GF-D8 (cell line): ENCODE measurements around the gene BPIFA1.
A peak's percentile ranks its signal among the peaks of the same experiment; 100 is the strongest.

Source experiments
- DNase-seq: peaks from one replicate; lab custom pipeline; 2025; lab: John Stamatoyannopoulos, UW

Gene BPIFA1

DNA sequence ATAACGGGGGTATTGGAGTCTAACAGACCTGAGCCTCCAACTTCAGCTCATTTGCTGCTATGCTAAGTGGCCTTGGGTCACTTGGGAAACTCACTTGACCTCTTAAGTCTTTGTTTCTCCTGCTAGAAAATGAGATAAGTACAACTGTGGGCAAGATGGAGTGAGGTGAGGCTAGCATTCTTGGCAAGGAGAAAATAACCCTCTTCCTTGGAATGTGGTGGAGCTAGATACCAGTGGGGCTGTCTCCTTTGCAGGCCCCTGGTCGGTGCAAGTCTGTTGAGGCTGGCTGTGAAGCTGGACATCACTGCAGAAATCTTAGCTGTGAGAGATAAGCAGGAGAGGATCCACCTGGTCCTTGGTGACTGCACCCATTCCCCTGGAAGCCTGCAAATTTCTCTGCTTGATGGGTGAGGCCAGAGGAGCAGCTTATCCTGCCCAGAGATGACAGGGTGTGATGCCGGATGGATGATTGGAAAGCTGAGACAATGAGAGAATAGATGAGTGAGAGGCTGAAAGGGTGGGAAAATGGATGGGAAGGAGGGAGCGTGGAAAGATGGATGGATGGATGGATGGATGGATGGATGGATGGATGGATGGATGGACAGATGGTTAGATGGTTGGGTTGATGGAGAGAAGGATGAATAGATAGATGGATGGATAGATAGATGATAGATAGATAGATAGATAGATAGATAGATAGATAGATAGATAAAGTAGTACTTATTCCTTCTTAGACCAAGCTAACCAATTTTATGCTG lies 4.4 kb downstream of the BPIFA1 start:
- no peak for DNase-seq

DNA sequence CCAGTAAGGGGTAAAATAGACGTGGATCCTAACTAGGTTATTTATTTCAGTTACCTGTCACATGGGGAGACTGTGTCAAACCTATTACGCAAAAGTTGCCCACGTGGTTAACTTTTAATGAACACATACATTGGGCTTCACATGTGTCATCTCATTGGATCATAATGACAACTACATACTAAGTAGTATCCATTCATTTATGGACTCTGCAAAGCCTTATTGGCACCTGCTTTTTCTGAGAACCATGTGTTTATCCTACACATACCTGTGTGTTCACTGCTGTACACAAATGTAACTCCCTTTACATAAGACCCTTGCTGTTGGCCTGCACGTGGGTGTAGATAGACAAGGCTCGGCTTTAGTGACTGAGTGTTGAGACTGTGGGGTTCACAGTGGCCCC lies 5.1 kb downstream of the BPIFA1 start:
- DNase-seq = no peak

DNA sequence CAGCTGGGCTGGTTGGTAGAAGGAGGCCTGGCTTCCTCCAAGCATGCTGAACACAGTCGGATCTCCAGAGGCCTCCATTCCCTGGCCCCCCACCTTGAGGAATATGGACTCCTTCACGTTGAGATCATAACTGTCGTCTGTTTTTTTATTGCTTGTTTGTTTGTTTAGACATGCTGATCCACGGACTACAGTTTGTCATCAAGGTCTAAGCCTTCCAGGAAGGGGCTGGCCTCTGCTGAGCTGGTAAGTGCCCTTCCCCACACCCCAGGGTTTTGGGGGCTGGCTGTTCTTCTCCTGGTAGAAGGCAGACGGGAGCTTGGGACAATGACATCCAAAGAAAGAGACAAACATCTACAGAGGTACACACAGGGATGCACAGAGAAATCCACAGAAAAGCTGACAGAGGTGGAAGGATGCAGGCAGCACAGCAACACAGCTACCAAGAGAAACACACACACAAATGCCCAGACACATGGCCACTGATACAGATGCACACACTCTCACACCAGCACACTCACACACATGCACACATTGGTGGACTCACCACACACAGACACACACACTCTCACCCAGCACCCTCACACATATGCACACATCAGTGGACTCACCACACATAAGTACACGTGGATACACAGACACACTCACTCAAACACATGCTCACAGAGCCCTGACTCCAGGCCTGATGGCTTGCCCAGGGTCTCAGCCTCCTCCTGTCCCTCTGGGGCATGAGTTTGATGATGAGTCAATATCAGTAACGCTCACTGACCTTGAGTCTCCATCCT lies 6.7 kb downstream of the BPIFA1 start:
- no peak for DNase-seq

DNA sequence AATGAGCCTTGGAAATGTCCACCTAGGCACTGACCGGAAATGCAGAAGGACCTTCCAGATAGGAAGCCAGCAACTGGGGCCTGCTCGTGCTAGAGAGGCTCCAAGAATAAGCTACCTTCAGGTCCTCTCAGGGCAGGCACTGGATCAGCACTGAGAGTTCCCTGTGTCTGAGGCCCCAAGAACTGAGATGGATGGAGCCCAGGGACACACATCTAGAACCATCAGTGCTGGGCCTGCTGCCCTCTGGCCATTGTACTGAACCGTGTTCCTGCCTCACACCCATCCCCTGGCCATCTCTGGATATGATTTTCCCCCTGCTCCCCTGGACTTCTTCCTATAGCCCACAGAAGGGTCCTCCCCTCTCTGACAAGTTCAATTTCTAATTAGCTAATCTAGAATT lies 10.3 kb downstream of the BPIFA1 start:
- no peak for DNase-seq

DNA sequence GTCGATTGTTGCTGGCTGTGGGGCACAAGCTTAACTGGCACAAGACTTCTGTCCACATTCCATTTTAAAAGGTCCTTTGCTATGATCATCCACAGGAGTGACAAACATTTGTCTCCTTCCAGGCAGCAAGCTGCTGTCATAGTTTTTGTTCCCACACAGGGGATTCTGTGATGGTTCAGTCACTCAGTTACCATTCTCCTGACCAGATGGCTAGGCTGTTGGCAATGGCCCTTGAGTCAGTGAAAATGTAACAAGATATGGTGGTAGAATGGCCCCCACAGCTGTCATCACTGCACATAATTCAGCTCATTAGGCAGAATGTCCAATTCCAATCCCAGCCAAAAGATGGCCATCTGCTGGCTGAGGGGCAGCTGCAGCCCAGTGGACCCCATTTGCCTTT lies 13.7 kb downstream of the BPIFA1 start:
- no peak for DNase-seq

DNA sequence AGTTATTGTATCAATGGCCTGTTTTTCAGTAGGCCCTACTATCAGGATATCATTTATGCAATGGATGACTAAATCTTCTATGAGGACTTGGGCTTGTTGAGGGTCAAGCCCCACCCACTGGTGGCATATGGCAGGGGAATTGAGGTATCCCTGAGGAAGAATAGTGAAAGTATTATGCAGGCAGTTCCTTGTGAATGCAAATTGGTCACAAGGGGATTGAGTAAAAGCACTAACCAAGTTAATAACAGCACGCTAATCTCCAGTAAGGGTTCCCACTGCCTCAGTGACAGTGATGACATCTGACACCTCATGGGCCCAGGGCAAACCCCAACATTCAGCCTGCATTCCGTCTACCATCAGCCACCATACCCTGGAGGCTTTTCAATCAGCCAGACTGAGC lies 14.9 kb downstream of the BPIFA1 start:
- DNase-seq = no peak

DNA sequence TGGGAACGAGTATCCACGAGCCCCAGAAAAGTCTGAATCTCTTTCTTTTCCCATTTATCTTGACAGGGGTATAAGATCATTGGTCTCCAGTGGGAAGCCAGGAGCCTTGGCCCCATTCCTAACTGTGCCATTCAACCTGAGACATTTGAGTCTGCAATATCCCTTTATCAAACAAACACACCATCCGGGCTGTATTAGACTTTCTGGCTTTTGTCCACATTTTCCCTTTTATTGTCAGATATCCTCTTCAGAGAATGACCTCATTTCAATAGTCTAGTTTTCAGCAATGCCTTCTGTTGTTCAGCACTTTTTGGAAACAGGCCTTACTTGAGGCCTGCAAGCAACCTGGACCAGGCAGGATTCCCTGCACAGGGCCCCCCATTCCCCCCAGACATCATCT lies 15.7 kb downstream of the BPIFA1 start:
- DNase-seq = no peak

DNA sequence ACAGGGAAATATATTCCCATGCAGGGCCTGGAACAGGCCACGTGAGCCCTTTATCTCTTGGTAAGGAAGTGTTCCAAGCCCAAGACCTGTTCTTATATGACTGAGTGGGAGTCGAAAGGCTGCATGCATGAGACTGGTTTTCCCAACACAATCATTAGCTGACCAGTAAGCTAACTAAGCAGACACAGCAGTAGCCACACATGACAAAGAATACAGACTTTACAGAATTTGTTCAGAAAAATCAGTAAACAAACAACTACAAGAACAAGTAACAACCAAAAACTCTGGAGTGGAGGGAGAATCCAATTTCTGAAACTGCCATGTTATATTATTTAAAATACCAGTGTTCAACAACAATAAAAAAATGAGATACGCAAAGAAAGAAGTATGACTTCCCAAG lies 16.7 kb downstream of the BPIFA1 start:
- no peak for DNase-seq

DNA sequence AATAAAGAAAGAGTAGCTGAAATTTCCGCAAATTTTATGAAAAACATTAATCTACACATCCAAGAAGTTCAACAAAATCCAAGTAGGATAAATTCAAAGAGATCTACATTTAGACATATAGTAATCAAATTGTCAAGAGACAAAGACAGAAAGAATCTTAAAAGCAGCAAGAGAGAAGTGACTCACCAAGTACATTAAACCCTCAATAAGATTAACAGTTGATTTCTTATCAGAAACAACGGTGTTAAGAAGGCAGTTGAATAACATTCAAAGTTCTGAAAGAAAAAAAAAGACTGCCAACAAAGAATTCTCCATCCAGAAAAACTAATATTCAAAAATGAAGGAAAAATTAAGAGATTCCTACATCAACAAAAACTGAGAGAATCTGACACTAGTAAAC lies 19.2 kb downstream of the BPIFA1 start:
- no peak for DNase-seq

DNA sequence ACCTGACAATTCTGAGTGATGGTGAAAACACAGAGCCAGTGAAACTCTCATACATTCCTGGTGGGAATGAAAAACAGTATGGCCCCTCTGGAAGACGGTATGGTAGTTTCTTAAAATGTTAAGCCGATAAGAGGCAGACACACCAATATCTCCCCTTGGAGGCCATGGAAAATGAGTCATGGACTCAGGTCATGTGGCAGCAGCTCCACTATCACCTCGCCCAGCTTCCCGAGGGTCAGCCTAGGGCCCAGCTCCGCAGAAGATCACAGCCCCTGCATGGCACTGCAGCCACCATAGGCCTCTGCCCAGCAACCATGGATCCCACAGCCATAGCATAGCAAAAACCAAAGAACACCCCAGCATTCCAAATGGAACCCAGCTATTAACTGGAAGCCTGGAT lies 21.4 kb downstream of the BPIFA1 start:
- DNase-seq = no peak

DNA sequence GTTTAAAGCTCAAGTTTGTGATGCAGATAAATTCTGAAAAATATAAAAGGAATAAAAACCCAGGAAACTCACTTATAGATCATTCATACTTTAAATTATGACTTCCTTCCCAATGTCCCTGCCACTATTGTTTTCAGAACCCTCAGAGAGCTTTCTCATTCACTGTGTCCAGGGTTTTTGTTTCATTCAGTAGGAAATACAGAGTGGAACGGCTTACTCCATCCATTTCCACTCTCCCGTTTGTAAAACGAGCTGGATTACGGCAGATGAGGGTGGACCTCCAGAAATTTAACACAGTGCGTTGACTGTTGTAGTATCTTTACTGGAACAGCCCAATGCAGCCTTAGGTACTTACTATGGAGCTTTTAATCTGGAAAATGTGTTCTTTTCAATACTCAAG lies 23.6 kb downstream of the BPIFA1 start:
- no peak for DNase-seq

DNA sequence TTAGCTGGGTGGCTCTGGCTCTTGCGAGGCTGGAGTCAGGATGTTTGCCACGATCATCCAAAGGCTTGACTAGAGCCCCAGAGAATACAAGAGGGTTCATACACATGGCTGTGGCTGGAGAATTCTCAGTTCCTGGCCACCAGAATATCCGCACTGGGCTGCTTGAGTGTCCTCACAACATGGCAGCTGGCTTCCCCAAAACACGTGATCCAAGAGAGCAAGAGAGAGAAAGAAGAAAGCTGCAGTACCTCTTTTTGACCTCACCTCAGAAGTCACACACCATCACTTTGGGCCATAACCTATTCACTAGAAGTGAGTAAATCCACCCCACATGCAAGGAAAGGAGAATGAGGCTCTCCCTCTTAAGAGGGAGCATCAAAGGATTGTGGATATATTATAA lies 25.7 kb downstream of the BPIFA1 start:
- no peak for DNase-seq

DNA sequence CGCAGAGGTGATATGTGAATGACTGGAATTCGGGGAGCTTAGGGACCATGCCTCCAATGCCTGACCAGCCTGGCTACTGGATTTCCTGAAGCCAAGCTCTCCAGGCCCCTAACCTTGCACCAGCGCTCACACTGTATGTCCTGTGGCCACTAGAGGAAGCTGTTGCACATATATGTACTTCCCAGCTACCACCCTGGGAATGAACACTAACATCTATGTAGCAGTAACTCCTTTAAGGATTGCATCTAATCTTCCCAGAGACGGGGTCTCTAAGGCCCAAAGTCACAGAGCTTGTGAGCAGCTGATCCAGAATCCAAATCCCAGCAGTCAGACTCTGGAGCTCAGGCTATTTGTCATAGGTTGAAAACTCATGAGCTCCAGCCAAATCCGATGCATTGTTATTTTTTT lies 26.9 kb downstream of the BPIFA1 start:
- DNase-seq = peak; percentile 67

DNA sequence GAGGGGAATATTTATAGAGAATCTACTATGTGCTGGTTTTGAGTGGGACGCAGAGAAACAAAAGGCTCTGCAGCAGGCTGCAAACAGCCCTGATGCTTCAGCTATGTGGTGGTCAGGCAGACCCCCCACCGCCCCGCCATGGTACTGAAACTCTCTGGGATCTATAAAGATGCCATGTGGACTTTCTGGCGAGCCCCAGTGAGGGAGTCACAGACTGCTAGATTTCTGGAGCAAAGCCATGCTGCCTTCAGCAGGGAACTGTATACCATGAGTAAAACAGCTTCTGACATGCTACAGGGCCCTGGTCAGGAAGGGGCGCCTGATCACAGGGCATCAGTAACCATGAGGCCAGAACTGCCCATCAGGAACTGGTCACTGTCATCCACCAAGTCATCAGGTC lies 28.0 kb downstream of the BPIFA1 start:
- no peak for DNase-seq

DNA sequence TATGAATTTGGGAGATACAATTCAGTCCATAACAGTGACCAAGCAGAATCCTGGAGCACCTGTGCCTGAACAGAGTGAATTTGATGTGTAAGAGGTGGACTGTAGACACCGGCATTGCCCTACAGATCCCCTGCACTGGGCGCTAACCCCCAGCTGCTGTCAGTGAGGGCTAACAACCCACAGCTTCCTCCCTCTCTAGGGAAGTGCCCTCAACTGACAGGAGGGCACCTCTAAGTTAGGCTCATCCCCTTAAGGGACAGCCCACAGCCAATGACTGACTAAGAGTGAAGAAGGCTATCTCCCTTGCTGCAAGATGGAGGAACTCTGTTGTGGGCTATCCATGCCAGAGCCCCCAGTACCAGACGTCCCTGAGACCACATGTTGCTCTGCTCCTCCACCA lies 31.9 kb downstream of the BPIFA1 start:
- DNase-seq = no peak

DNA sequence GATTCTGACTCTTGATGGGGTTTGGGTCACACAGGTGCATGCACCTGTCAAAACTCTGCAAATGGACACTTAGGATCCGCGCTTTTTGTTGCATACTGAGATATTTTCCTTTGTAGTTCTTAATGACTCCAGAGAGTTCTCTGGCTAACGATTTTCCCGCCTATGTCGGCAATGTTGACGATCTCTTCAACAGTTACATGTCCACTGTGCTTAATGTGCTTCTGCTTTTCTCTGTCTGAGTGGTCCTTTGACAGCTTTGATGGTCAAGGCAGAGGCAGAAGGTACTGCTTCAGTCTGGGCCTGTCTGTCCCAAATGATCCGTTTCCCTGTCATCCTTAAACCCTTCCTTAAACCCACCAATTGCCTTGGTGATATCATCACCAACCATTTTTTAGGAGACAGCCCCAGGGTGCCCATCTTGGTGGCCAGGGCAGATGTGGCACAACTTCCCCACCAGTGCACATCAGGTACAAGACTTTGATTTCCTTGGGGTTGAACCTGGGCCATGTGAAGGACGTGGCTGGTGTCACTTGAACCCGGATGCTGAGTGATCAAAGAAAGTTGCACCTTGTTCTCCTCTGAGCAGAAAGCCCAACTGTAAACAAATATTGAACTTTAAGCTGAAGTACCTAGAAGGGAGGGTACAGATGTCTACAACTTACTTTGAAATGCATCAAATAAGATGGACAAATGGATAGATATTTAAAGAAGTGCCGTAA lies 36.5 kb downstream of the BPIFA1 start:
- DNase-seq = no peak

DNA sequence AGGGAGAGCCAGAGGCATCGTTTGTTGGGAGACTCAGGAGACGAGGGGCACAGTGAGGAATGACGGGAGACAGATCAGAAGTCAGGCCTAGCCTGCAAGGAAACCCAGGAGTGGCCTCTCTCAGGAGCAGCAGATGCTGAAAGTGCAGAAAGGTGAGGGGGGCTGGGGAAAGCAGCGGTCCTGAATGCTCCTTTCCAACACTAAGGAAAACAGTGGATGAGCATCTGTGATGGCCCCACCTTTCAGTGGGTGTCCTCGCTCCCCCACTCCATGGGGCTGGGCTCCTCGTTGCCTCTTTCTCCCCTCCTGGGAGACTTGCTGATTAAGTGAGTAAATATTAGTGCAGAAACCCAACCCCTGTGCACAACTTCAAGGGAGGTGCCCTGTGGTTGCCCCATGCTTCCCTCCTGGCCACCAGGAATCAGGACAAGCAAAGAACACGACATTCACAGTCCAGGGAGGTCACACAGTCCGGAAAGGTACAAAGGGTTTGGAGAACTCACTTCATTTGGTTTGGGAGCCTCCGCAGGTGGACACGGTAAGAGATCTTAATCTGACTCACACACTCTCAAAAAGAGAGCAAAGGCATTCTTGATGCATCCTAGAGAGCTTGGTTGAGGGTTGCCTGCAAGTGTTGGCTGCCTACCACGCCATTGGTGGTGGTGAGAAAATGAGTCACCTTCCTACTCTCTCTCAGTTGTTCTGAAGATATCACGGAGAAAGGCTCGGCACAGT lies 37.5 kb downstream of the BPIFA1 start:
- DNase-seq = no peak

DNA sequence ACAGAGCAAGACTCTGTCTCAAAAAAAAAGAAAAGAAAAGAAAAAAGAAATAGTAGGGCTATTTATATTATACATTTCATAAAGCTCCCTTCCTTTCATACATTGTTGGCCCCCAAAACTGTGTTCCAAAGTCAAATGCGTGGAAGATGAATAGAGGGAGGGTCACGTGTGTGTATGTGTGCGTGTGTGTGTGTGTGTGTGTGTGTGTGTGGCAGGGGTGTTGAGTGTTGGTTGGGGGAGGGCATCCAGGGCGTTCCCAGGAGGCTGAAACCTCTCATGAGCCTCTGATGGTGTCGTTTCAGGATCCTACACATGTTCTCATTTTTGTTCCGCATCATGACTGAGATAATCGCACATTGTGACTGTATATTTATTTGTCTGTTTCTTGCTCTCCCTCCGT lies 39.4 kb downstream of the BPIFA1 start:
- no peak for DNase-seq

DNA sequence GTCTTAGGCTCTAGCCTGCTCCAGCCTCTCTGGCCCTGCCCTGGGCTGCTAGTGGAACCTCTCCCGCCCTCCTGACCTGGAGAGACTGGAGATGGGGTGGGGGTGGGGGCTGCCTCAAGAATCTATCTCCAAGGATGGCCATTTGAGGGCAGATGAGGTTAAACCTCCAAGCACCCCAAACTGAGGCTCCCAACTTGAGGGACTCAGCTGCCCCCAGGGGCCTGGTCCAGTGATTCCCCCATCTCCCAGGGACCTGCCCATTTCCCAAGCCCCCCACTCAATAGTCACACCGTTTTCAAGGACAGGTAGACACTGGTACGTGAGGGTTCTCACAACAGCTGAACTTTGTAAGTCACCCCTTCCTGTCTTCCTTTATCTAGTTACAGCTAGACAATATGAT lies 40.1 kb downstream of the BPIFA1 start:
- no peak for DNase-seq

DNA sequence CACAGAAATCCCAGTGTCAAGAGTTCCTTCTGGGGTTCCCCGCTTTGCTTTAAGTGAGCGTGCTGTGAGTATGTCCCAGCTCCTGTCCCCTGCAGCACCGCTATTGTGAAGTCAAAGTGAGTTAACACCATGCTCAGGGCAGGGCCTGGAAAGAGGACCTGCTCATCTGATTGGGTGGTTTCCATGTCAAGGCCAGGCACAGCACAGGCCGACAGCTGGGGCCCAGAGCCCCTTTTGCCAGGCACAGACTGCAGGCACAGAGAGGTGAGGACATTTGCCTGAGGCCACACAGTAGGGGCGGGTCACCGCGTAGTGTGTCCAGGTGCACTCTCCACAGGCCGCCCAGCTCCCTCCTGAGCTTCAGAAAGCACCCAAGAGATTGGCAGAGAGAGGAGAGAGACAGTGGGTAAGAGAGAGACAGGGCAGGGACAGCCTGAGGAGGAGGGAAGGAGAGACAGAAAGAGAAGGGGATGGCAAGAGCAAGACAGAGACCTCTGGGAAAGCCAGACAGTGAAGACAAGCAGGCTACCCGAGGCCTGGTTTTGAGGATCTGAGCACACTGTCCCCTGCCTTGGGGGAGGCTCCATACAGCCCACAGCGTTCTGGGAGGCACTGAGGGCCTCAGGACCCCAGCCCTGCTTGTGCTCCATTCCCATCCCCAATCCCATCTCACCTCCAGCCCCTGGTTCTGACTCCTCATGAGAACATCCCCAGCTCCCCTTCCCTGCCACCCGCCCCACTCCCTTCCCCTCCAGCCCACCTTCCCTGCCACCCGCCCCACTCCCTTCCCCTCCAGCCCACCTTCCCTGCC lies 40.7 kb downstream of the BPIFA1 start:
- DNase-seq = no peak
